ENCODE measurements around the gene PCP4. TPM values are rescaled to one million over a fixed set of nuclear protein-coding genes. Genes with fewer than 3 reads are reported as not detected.

Gene PCP4
- total and polyA plus RNA-seq, 4 donors = 0.20 TPM; not detected in 3

- H3K4me1 ChIP-seq (ENCODE audit: control insufficient read depth in 4 of 4, insufficient read depth in 4 of 4, low read length in 3 of 4) = no peaks in the 10 kb centered on the region
- peaks cover 0 to 4% (median 2%) of the 10 kb centered on the region in 4 donors for H3K27me3 ChIP-seq (ENCODE audit: control insufficient read depth in 4 of 4, insufficient read depth in 4 of 4, low read length in 3 of 4)
- no peak overlapping the region for H3K4me3 ChIP-seq (ENCODE audit: low read depth in 1 of 3, low read length in 3 of 3)
- WGBS = 8% methylated on average over 2 of the region's 2 CpGs
- H3K36me3 ChIP-seq (ENCODE audit: control insufficient read depth in 4 of 4, insufficient read depth in 3 of 4, low read depth in 1 of 4, low read length in 3 of 4) = no peaks in the 10 kb centered on the region
- H3K9me3 ChIP-seq (ENCODE audit: control insufficient read depth in 4 of 4, low read length in 3 of 4) = peaks cover 0 to 3% (median 0%) of the 10 kb centered on the region in 4 donors
- H3K27ac ChIP-seq (ENCODE audit: low read depth in 1 of 2, low read length in 2 of 2) = no peak overlapping the region
- TF ChIP-seq HNF4A (conservative IDR thresholded peaks at IDR 0.05) = no peak
- no peak for TF ChIP-seq ZBTB33 (IDR thresholded peaks at IDR 0.05)
- no peak for TF ChIP-seq FOXA1 (IDR thresholded peaks at IDR 0.05)
- no peak for TF ChIP-seq HNF4G (IDR thresholded peaks at IDR 0.05)
- no peak for TF ChIP-seq EGR1 (IDR thresholded peaks at IDR 0.05; ENCODE audit: low read depth in 2 of 2)
- TF ChIP-seq FOXA2 (IDR thresholded peaks at IDR 0.05) = no peak
- no peak for TF ChIP-seq RXRA (IDR thresholded peaks at IDR 0.05)
- TF ChIP-seq REST (IDR thresholded peaks at IDR 0.05) = no peak
- no peak for TF ChIP-seq YY1 (IDR thresholded peaks at IDR 0.05)
- TF ChIP-seq MAX (IDR thresholded peaks at IDR 0.05) = no peak
- TF ChIP-seq SP1 (IDR thresholded peaks at IDR 0.05) = no peak
- TF ChIP-seq TAF1 (conservative IDR thresholded peaks at IDR 0.05) = no peak
- no peak for TF ChIP-seq CTCF (IDR thresholded peaks at IDR 0.05; ENCODE audit: low read depth, low read length, missing input control)
- no peak for TF ChIP-seq GABPA (IDR thresholded peaks at IDR 0.05 in 1 of 2, conservative IDR thresholded peaks at IDR 0.05 in 1 of 2)
- TF ChIP-seq JUND (IDR thresholded peaks at IDR 0.05) = no peak
- TF ChIP-seq NR2F2 (IDR thresholded peaks at IDR 0.05) = no peak
- no peak overlapping the region for H3K9ac ChIP-seq (ENCODE audit: low read depth in 1 of 2, low read length in 2 of 2)
- DNase-seq (ENCODE audit: low spot score) = no peak
Observed at GRCh38 chr21:39971956-39972355, 104.7 kb downstream of the PCP4 start.

- H3K27me3 ChIP-seq (ENCODE audit: control insufficient read depth in 4 of 4, insufficient read depth in 4 of 4, low read length in 3 of 4) = peaks cover 0 to 3% (median 2%) of the 10 kb centered on the region in 4 donors
- H3K36me3 ChIP-seq (ENCODE audit: control insufficient read depth in 4 of 4, insufficient read depth in 3 of 4, low read depth in 1 of 4, low read length in 3 of 4) = no peaks in the 10 kb centered on the region
- no peak overlapping the region for H3K27ac ChIP-seq (ENCODE audit: low read depth in 1 of 2, low read length in 2 of 2)
- no peak for DNase-seq (ENCODE audit: low spot score)
- no peak overlapping the region for H3K4me3 ChIP-seq (ENCODE audit: low read depth in 1 of 3, low read length in 3 of 3)
- H3K9ac ChIP-seq (ENCODE audit: low read depth in 1 of 2, low read length in 2 of 2) = no peak overlapping the region
- TF ChIP-seq FOXA2 (IDR thresholded peaks at IDR 0.05) (no peak), NR2F2 (IDR thresholded peaks at IDR 0.05) (no peak), GABPA (IDR thresholded peaks at IDR 0.05 in 1 of 2, conservative IDR thresholded peaks at IDR 0.05 in 1 of 2) (no peak), HNF4A (conservative IDR thresholded peaks at IDR 0.05) (no peak), YY1 (IDR thresholded peaks at IDR 0.05) (no peak)
- 26% methylated on average over 4 of the region's 4 CpGs for WGBS
- H3K4me1 ChIP-seq (ENCODE audit: control insufficient read depth in 4 of 4, insufficient read depth in 4 of 4, low read length in 3 of 4) = no peaks in the 10 kb centered on the region
- peaks cover 0 to 2% (median 0%) of the 10 kb centered on the region in 4 donors for H3K9me3 ChIP-seq (ENCODE audit: control insufficient read depth in 4 of 4, low read length in 3 of 4)
Observed at GRCh38 chr21:39972471-39972870, 105.2 kb downstream of the PCP4 start.
